ENCODE results near the gene MYBPHL.

- TF ChIP-seq CTCF (IDR thresholded peaks at IDR 0.05) (no peak), POLR2A (IDR thresholded peaks at IDR 0.05) (no peak)
Observed at GRCh38 chr1:109300650-109301151, 6.1 kb downstream of the MYBPHL start.

Measured in right lobe of liver (tissue), 4 donors.